Smooth muscle cell (in vitro differentiated cells): ENCODE measurements around the gene WNT2B. TPM values are rescaled to one million over a fixed set of nuclear protein-coding genes. Genes with fewer than 3 reads are reported as not detected.

Source experiments
- DNase-seq: peaks from one replicate; lab custom pipeline; 2025; ENCODE audit not compliant: unreplicated experiment; lab: John Stamatoyannopoulos, UW
- H2AFZ ChIP-seq: fragments of 200-600 bp; sonication (generic); 2 replicates; pipeline ENCODE4 v1.6.0; 2016; ENCODE audit warnings: antibody characterized with exemption, low read depth, mild to moderate bottlenecking
- H3F3A ChIP-seq: fragments of 200-600 bp; sonication (generic); 2 replicates; pipeline ENCODE4 v1.6.0; 2017; ENCODE audit warnings: antibody characterized with exemption, low read depth
- H3K27ac ChIP-seq: fragments of 200-600 bp; sonication (generic); 2 replicates; pipeline ENCODE4 v1.5.1; 2016; ENCODE audit warnings: low read depth, mild to moderate bottlenecking
- H3K27me3 ChIP-seq: fragments of 200-600 bp; sonication (generic); 2 replicates; pipeline ENCODE4 v1.6.1; 2016; ENCODE audit warnings: low read depth, mild to moderate bottlenecking
- H3K36me3 ChIP-seq: fragments of 200-600 bp; sonication (generic); 2 replicates; pipeline ENCODE4 v1.5.1; 2016; ENCODE audit warnings: low read depth
- H3K4me1 ChIP-seq: fragments of 200-600 bp; sonication (generic); 2 replicates; pipeline ENCODE4 v1.5.1; 2016; ENCODE audit warnings: low read depth
- H3K4me2 ChIP-seq: fragments of 200-600 bp; sonication (generic); 2 replicates; pipeline ENCODE4 v1.6.0; 2016; ENCODE audit warnings: mild to moderate bottlenecking
- H3K4me3 ChIP-seq: fragments of 200-600 bp; sonication (generic); 2 replicates; pipeline ENCODE4 v1.5.1; 2016; ENCODE audit warnings: mild to moderate bottlenecking
- H3K79me2 ChIP-seq: fragments of 200-600 bp; sonication (generic); 2 replicates; pipeline ENCODE4 v1.6.0; 2016; ENCODE audit warnings: low read depth, mild to moderate bottlenecking
- H3K9ac ChIP-seq: fragments of 200-600 bp; sonication (generic); 2 replicates; pipeline ENCODE4 v1.6.0; 2016; ENCODE audit warnings: low read depth
- H3K9me3 ChIP-seq: fragments of 200-600 bp; sonication (generic); replicated peaks from 2 replicates; pipeline ENCODE4 v1.5.1; 2016; ENCODE audit warnings: low read depth
- H4K20me1 ChIP-seq: fragments of 200-600 bp; sonication (generic); 2 replicates; pipeline ENCODE4 v1.6.0; 2016; ENCODE audit warnings: low read depth
- WGBS: methylation state at CpG from one replicate; pipeline ENCODE4 v1.1.7; 2016; ENCODE audit warnings: low lambda C conversion rate; 5-methylcytosine and 5-hydroxymethylcytosine counted together
- polyA plus RNA-seq: library from polyadenylated mRNA; unstranded; fragments of >200 nt; fragmentation: Nextera tagmentation; extraction: Ambion mirVana; gene quantifications from 2 replicates; pipeline ENCODE4 v1.2.1, GENCODE V29; 2016
- total RNA-seq: library from RNA; depleted of rRNA; stranded (reverse); fragments of >200 nt; gene quantifications from 2 replicates; pipeline ENCODE4 v1.2.3, GENCODE V29; 2014
- TF ChIP-seq, protein P1 (sequence below): fragments of 200-600 bp; sonication (generic); IDR thresholded peaks from 2 replicates; pipeline ENCODE4 v1.5.1; 2017; ENCODE audit warnings: borderline replicate concordance, mild to moderate bottlenecking, antibody characterized with exemption; ENCODE audit not compliant: insufficient read depth, poor library complexity, severe bottlenecking

Gene WNT2B
- total and polyA plus RNA-seq, 2 experiments from 2014 or later = 0.41 to 1.8 TPM

DNA sequence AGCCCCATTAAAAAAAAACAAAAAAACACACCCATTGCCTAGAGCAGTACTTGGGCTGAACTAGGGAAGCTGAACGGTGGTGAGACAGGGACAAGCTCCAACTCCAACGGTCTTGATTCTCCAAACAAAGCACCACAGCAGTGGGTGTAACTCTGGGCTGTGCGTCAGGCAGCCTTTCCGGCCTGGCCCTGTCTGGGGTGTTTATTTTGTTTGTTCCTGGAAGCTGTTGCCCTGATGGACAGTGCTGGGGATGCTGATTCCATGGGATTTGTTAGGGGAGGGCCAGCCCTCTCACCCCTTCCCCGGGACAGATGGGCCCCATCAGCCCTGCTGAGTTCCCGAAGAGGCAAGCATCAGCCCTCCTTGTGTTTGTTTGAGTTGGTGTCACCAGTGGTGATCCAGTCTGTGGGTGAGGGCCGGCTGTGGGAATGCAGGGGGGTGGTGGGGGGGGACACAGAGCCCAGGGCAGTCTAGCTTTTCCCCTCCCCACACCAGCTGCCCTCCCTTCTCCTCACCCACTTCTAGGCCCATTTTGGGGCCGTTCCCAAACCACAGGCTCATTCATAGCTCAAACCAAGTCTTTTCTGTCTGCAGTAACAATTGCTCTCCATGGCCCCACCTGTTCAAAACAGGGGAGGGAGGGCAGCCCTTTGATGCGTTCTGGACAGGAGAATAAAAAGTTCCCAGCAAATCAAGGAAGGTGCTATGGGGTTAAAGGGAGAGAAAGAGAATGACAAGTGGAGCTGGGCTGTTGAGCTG is 4.5 kb downstream of the WNT2B start:
- Histone ChIP-seq H3K4me3 (no peak overlapping the region), H3K4me2 (no peak overlapping the region), H2AFZ (no peak overlapping the region), H3K36me3 (no peaks in the 10 kb centered on the region), H3F3A (no peaks in the 10 kb centered on the region), H3K9me3 (no peaks in the 10 kb centered on the region), H3K9ac (no peak overlapping the region), H3K4me1 (peaks cover 17% of the 10 kb centered on the region), H3K79me2 (no peaks in the 10 kb centered on the region), H4K20me1 (no peaks in the 10 kb centered on the region), H3K27ac (no peak overlapping the region), H3K27me3 (peaks cover 28% of the 10 kb centered on the region)
- TF ChIP-seq, protein P1, sequence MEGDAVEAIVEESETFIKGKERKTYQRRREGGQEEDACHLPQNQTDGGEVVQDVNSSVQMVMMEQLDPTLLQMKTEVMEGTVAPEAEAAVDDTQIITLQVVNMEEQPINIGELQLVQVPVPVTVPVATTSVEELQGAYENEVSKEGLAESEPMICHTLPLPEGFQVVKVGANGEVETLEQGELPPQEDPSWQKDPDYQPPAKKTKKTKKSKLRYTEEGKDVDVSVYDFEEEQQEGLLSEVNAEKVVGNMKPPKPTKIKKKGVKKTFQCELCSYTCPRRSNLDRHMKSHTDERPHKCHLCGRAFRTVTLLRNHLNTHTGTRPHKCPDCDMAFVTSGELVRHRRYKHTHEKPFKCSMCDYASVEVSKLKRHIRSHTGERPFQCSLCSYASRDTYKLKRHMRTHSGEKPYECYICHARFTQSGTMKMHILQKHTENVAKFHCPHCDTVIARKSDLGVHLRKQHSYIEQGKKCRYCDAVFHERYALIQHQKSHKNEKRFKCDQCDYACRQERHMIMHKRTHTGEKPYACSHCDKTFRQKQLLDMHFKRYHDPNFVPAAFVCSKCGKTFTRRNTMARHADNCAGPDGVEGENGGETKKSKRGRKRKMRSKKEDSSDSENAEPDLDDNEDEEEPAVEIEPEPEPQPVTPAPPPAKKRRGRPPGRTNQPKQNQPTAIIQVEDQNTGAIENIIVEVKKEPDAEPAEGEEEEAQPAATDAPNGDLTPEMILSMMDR = no peak
- WGBS = 67% methylated on average over 8 of the region's 9 CpGs
- no peak for DNase-seq

DNA sequence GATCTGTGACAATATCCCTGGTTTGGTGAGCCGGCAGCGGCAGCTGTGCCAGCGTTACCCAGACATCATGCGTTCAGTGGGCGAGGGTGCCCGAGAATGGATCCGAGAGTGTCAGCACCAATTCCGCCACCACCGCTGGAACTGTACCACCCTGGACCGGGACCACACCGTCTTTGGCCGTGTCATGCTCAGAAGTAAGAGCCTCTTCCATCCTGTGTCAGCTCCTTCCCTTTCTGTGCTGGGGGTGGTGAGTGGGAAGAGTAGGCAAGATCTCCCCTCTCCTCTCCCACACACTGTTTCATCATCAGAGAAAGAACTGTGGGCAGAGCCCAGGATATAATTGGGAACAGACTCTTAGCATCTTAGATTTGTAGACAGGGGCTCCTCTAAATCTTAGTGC is 6.1 kb downstream of the WNT2B start:
- Histone ChIP-seq H3K27ac (no peak overlapping the region), H3K27me3 (peaks cover 12% of the 10 kb centered on the region), H4K20me1 (no peaks in the 10 kb centered on the region), H3F3A (no peaks in the 10 kb centered on the region), H3K4me1 (peaks cover 16% of the 10 kb centered on the region), H2AFZ (no peak overlapping the region), H3K4me2 (no peak overlapping the region), H3K4me3 (no peak overlapping the region), H3K9ac (no peak overlapping the region), H3K36me3 (no peaks in the 10 kb centered on the region), H3K9me3 (no peaks in the 10 kb centered on the region), H3K79me2 (no peaks in the 10 kb centered on the region)
- TF ChIP-seq, protein P1 = no peak
- 100% methylated on average over 12 of the region's 12 CpGs for WGBS
- DNase-seq = no peak

DNA sequence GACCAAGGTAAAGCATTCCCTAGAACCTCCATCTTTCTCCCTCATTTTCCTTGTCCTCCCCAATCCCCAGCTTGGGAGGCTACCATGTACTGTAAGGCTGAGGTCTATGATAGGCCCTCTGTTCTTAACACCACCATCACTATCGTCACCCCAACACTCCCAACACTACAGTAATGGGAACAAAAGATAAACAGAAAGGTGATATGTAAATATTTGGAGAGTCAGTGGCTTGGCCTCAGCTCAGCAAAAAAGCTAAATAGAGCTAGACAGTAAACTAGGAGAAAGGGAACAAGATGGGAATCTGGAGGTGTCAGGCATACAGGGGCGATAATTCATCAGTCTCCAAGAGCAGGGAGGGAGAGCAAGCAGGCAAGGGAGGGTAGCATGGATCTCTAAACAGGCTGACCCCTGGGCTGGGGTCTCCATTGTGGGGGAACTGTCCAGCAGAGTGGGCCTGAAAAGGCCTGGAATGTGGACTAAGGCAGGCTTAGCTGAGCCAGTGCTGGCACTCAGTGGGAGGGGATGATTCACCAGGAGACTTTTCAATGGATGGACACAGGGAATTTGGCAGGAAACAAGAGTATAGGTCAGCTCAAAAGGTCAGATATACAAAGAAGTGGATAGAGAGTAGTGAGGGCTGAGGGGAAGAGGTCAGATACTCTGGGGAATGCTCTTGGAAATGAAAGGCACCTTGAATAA is 6.7 kb downstream of the WNT2B start:
- H3K9me3 ChIP-seq = no peaks in the 10 kb centered on the region
- peaks cover 14% of the 10 kb centered on the region for H3K4me1 ChIP-seq
- 89% methylated on average over 2 of the region's 2 CpGs for WGBS
- H3K4me2 ChIP-seq = no peak overlapping the region
- H3F3A ChIP-seq = no peaks in the 10 kb centered on the region
- no peak for DNase-seq
- H3K9ac ChIP-seq = no peak overlapping the region
- no peak overlapping the region for H3K4me3 ChIP-seq
- TF ChIP-seq, protein P1 = no peak
- H3K36me3 ChIP-seq = no peaks in the 10 kb centered on the region
- H3K27me3 ChIP-seq = peaks cover 7% of the 10 kb centered on the region
- H2AFZ ChIP-seq = no peak overlapping the region
- H3K79me2 ChIP-seq = no peaks in the 10 kb centered on the region
- no peak overlapping the region for H3K27ac ChIP-seq
- no peaks in the 10 kb centered on the region for H4K20me1 ChIP-seq
